AG04449 (cell line): ENCODE results near the gene PNN.
"Not testable (repeated sequence)": the region's sequence is repeated elsewhere in the genome, so short reads cannot be mapped to it uniquely, and the experiment has no call there.

Experiments
- CTCF ChIA-PET: fragments of 350-600 bp; formaldehyde crosslinking; extraction: SDS; loops from one replicate; lab custom pipeline; 2021; ENCODE audit warnings: antibody characterized with exemption; lab: Yijun Ruan, JAX
- POLR2A ChIA-PET: fragments of 400-600, 350-600 bp; formaldehyde crosslinking; extraction: SDS; loops from one replicate; lab custom pipeline; 2020; ENCODE audit warnings: antibody characterized with exemption, inconsistent platforms; lab: Yijun Ruan, JAX
- DNase-seq: peaks from one replicate; pipeline ENCODE4 v3.0.0-alpha.2; 2010; ENCODE audit warnings: low read depth, low spot score
- H3K4me3 ChIP-seq: 2 replicates; pipeline ENCODE4 v1.5.1; 2011; ENCODE audit warnings: low read depth, mild to moderate bottlenecking, control low read depth, low read length
- TF ChIP-seq, protein P1 (sequence below): IDR thresholded peaks from one replicate; pipeline ENCODE4 v1.5.1; 2011; ENCODE audit warnings: mild to moderate bottlenecking, moderate library complexity, low read length, control low read depth, inconsistent platforms; ENCODE audit not compliant: insufficient read depth; ENCODE audit errors: missing control alignments

Gene PNN

DNA sequence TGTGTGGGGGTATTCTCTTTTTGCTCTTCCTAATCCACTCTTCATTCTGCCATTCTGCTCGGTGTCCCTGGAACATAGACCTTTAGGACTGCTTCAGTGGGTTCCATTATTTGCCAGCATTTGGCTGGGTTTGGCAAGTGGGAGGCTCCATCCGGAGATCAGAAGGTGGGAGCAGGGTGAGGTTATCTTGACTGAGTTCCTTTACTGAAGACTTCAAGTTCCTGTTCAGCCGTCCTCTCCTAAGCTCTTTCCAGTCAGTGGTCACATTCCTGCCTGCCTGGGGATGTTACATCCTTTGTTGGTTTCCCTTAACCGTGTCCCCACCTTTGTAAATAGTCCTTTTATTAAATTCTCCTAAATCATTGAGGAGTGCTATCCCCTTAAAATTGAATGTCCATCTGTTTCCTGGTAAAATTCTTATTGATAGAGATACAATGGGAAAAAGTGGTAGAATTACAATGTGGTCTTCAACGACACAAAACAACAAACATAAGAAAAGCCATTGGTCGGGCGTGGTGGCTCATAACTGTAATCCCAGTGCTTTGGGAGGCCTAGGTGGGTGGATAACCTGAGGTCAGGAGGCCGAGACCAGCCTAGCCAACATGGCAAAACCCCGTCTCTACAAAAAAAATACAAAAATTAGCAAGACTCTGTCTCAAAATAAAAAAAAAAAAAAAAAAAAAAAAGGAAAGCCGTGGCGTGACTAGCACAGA is 53.6 kb downstream of the PNN start:
- DNase-seq: no peak
- ChIA-PET POLR2A (interaction anchor here (1.2 kb wide), 1 partner anchor 38 kb away, joined by 3 read pairs; no protein-coding TSS in a partner anchor), CTCF (interaction anchor here (1.7 kb wide), 1 partner anchor 15 kb away, joined by 4 read pairs; no protein-coding TSS in a partner anchor)
- no peak overlapping the region for H3K4me3 ChIP-seq
- TF ChIP-seq, protein P1, sequence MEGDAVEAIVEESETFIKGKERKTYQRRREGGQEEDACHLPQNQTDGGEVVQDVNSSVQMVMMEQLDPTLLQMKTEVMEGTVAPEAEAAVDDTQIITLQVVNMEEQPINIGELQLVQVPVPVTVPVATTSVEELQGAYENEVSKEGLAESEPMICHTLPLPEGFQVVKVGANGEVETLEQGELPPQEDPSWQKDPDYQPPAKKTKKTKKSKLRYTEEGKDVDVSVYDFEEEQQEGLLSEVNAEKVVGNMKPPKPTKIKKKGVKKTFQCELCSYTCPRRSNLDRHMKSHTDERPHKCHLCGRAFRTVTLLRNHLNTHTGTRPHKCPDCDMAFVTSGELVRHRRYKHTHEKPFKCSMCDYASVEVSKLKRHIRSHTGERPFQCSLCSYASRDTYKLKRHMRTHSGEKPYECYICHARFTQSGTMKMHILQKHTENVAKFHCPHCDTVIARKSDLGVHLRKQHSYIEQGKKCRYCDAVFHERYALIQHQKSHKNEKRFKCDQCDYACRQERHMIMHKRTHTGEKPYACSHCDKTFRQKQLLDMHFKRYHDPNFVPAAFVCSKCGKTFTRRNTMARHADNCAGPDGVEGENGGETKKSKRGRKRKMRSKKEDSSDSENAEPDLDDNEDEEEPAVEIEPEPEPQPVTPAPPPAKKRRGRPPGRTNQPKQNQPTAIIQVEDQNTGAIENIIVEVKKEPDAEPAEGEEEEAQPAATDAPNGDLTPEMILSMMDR: no peak

DNA sequence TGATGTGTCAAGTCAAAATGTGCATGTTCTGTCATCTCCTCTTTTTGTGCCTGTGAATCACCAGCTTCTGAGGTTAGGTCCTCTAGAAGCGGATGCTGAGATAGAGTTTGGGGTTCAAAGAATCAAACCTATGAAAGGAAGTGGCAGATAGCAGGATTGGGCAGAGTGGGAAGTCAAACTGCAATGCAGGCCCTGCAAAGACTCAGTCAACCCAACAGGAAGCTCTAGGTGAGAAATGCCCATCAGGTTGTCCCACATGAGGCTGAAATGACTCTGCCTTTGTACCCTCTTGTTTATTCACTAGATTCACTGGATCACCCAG is 54.1 kb downstream of the PNN start:
- ChIA-PET CTCF (interaction anchor here (1.7 kb wide), 1 partner anchor 16 kb away, joined by 4 read pairs; no protein-coding TSS in a partner anchor), POLR2A (interaction anchor here (1.2 kb wide), 1 partner anchor 38 kb away, joined by 3 read pairs; no protein-coding TSS in a partner anchor)
- TF ChIP-seq, protein P1: no peak

GRCh38 chr14:39229601-39230110 is 54.6 kb downstream of the PNN start:
- TF ChIP-seq, protein P1: no peak
- no peak overlapping the region for H3K4me3 ChIP-seq
- no peak for DNase-seq
- ChIA-PET CTCF (interaction anchor here (1.7 kb wide), 1 partner anchor 16 kb away, joined by 4 read pairs; no protein-coding TSS in a partner anchor), POLR2A (interaction anchor here (1.2 kb wide), 1 partner anchor 37 kb away, joined by 3 read pairs; no protein-coding TSS in a partner anchor)

More for the DNA sequence above, 54.1 kb downstream of the PNN start:
- DNase-seq: peak; percentile 7
- H3K4me3 ChIP-seq: no peak overlapping the region

DNA sequence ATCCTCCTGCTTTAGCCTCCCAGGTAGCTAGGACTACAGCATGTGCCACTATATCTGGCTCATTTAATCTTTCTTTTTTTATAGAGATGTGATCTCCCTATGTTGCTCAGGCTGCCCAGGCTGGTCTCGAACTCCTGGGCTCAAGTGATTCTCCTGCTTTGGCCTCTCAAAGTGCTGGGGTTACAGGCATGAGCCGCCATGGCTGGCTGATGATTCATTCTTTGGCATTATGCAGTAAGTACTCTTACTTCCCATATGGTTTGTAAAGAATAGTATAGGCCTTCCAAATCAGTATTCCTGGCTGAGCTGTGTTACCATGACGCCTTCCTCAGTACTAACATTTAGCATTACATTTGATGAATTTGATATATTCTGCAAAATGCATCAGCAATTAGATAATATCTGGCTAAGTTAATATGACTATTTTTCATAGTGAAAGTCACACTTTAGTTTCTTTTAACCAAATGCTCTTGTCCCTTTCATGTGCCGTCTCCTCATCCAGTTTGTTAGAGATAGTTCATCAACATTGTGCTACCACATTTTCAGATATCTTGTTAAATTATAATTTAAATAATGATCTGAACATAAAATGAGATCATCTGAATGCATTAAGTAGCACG is 55.5 kb downstream of the PNN start:
- ChIA-PET CTCF (interaction anchor here (1.3 to 1.7 kb wide), 2 partner anchors 17 to 202 kb away, joined by 4 read pairs; partner anchors contain the start of gene FBXO33), POLR2A (no interaction called here)
- TF ChIP-seq, protein P1: no peak
- no peak overlapping the region for H3K4me3 ChIP-seq
- no peak for DNase-seq

DNA sequence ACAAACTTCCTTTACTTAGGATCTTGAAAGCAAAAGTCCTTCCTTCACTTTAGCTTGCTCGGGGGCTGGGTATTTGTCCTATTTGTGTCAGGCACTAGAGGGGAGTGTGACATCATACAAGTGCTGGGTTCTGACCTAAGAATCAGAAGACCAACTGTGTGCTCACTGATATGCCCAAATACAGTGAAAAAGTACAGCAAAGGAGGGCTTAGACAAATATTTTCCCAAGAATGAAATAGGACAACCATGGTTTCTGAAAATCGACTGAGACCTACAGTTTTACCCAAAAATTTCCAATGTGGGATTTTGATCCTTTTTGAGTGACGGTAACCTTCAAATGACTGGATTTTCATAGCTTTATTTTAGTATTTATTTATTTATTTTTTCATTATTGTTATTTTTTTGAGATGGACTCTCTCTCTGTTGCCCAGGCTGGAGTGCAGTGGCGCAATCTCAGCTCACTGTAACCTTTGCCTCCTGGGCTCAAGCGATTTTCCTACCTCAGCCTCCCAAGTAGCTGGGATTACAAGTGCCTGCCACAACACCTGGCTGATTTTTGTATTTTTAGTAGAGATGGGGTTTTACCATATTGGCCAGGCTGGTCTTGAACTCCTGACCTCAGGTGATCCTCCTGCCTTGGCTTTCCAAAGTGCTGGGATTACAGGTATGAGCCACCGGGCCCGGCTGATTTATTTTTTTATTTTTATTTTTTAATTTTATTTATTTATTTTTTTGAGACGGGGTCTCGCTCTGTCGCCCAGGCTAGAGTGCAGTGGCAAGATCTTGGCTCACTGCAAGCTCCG is 56.9 kb downstream of the PNN start:
- H3K4me3 ChIP-seq, DNase-seq, POLR2A ChIA-PET: not testable (repeated sequence)
- CTCF ChIA-PET: interaction anchor here (1.1 to 1.4 kb wide), 4 partner anchors 125 to 201 kb away, joined by 3 to 4 read pairs (median 4); partner anchors contain the start of gene FBXO33
